Transverse colon (tissue), 4 donors: Measurements from ENCODE around the gene MAGI1. TPM values are rescaled to one million over a fixed set of nuclear protein-coding genes. Genes with fewer than 3 reads are reported as not detected.

ENCODE experiments used
- DNase-seq: peaks from one replicate; pipeline ENCODE4 v3.0.0-alpha.2; 2019
- H3K27ac ChIP-seq, 4 donors: fragments of 200-600 bp; sonication (generic); 2 replicates each; pipeline ENCODE4 v1.5.1; 2016 to 2018; ENCODE audit warnings: inconsistent platforms in 4 of 4
- H3K27me3 ChIP-seq: fragments of 200-600 bp; sonication (generic); 2 replicates; pipeline ENCODE4 v1.5.1; 2017; ENCODE audit warnings: inconsistent platforms
- H3K36me3 ChIP-seq, 4 donors: fragments of 200-600 bp; sonication (generic); 2 replicates each; pipeline ENCODE4 v1.5.1; 2017 to 2019; ENCODE audit warnings: inconsistent platforms in 4 of 4
- H3K4me1 ChIP-seq, 4 donors: fragments of 200-600 bp; sonication (generic); 2 replicates each; pipeline ENCODE4 v1.5.1; 2017 to 2020; ENCODE audit warnings: inconsistent platforms in 4 of 4
- H3K4me3 ChIP-seq, 4 donors: fragments of 200-600 bp; sonication (generic); 1 replicate in 1 of 4; 2 replicates in 3 of 4; pipeline versions ENCODE4 v1.5.1 to v1.6.1; 2017 to 2019; ENCODE audit warnings: inconsistent platforms in 4 of 4
- H3K9me3 ChIP-seq, 2 donors: fragments of 200-600 bp; sonication (generic); 2 replicates each; pipeline ENCODE4 v1.5.1; 2017 to 2019; ENCODE audit warnings: inconsistent platforms in 2 of 2
- EP300 ChIP-seq: sonication (generic); formaldehyde crosslinking; IDR thresholded peaks from one replicate; pipeline ENCODE4 v1.6.1; 2017; ENCODE audit warnings: antibody characterized with exemption, low read depth
- POLR2A ChIP-seq: fragments of 450-650 bp; IDR thresholded peaks from one replicate; pipeline ENCODE4 v1.6.1; 2016; ENCODE audit warnings: antibody characterized with exemption, mild to moderate bottlenecking, moderate library complexity
- POLR2AphosphoS5 ChIP-seq, 3 donors: sonication (generic); formaldehyde crosslinking; IDR thresholded peaks; one replicate each; pipeline ENCODE4 v1.6.1; 2016; ENCODE audit warnings: antibody characterized with exemption in 3 of 3
- WGBS, 2 donors: methylation state at CpG; one replicate each; pipeline ENCODE4 v1.1.5; 2018; ENCODE audit warnings: low coverage in 1 of 2; 5-methylcytosine and 5-hydroxymethylcytosine counted together
- in situ Hi-C, 4 donors: fragments of 200-750 bp; cut with MboI; loops; one replicate each; pipeline versions ENCODE4 v1.15.0 to v1.15.1; 2017; ENCODE audit warnings: low sequenced_read_pairs in 3 of 4, low pct_ligation_motif_present in 1 of 4, low pct_unique_long_range_greater_than_20kb in 1 of 4
- intact Hi-C: fragments of 100-400 bp; cut with DNase I; formaldehyde crosslinking; loops from one replicate; pipeline ENCODE4 v1.15.1; 2023; ENCODE audit warnings: low total_unique reads
- total RNA-seq, 4 donors: library from RNA; depleted of rRNA; stranded (reverse); fragments of >200 nt; gene quantifications; one replicate each; pipeline ENCODE4 v1.1.0, GENCODE V29; 2016
- TF ChIP-seq, protein P1 (sequence below), 5 experiments: fragments of 200-600 bp in 3 of 5; fragments of 450-650 bp in 2 of 5; sonication (generic) in 3 of 5; IDR thresholded peaks; 1 replicate in 2 of 5; 2 replicates in 3 of 5; pipeline ENCODE4 v1.5.1; 2016 to 2017; ENCODE audit warnings: antibody characterized with exemption in 5 of 5, inconsistent platforms in 3 of 5, mild to moderate bottlenecking in 2 of 5, moderate library complexity in 1 of 5

MAGI1 gene
- total RNA-seq, 4 donors from 2014 or later, result 50.8 to 190 (median 67.4) TPM

- no peaks in the 10 kb centered on the region for H3K9me3 ChIP-seq
- no peak overlapping the region for H3K4me3 ChIP-seq
- in situ Hi-C loops (loop anchor here in 3 of 4 donors (25.0 kb wide), 2 partner anchors 304 to 896 kb away; no protein-coding TSS in a partner anchor), intact Hi-C loops (no loop called here)
- WGBS, 2 donors, result 85% methylated on average over 5 of the region's 5 CpGs
- H3K27me3 ChIP-seq, result no peaks in the 10 kb centered on the region
- no peak for TF ChIP-seq EP300
- TF ChIP-seq POLR2A, result no peak
- TF ChIP-seq, protein P1, sequence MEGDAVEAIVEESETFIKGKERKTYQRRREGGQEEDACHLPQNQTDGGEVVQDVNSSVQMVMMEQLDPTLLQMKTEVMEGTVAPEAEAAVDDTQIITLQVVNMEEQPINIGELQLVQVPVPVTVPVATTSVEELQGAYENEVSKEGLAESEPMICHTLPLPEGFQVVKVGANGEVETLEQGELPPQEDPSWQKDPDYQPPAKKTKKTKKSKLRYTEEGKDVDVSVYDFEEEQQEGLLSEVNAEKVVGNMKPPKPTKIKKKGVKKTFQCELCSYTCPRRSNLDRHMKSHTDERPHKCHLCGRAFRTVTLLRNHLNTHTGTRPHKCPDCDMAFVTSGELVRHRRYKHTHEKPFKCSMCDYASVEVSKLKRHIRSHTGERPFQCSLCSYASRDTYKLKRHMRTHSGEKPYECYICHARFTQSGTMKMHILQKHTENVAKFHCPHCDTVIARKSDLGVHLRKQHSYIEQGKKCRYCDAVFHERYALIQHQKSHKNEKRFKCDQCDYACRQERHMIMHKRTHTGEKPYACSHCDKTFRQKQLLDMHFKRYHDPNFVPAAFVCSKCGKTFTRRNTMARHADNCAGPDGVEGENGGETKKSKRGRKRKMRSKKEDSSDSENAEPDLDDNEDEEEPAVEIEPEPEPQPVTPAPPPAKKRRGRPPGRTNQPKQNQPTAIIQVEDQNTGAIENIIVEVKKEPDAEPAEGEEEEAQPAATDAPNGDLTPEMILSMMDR (IDR thresholded peaks at IDR 0.05), result no peak
- TF ChIP-seq POLR2AphosphoS5 (IDR thresholded peaks at IDR 0.05), result no peak
- DNase-seq, result no peak
- no peaks in the 10 kb centered on the region for H3K4me1 ChIP-seq
- H3K36me3 ChIP-seq, result no peaks in the 10 kb centered on the region
- H3K27ac ChIP-seq, result no peak overlapping the region
Measured at GRCh38 chr3:65433480-65433879, 605.2 kb downstream of the MAGI1 start.

DNA sequence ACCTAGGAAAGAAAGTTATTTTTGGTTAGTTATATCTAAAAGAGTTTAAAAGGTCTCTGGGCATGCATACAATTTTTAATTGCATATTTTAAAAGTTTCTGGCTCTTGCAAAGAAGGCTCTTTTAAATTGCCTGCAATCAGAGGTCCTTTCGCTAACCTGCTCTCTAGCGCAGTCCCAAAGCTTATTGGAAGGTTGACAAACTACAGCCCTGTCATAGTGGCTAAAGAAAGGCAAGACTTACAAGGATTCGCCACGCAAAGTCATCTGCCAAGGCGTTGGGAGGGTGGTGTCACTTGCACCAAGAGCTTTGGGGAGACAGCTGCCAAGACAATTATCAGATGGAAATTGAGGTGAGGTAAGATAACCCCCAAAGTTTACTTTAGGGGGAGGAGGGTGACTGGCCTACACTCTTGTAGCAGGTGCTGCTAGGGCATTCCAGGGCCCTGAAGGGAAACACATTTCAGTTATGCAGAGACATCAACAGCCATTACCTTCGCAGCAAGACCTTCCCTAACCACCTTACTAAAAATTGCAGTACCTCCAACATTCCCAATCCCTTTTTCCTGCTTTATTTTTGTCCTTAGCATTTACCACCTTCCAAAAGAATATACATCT is 606.2 kb downstream of the MAGI1 start:
- WGBS, 2 donors, result 91 to 95% methylated on average over 3 to 6 of the region's 6 CpGs
- Histone ChIP-seq H3K4me1 (no peaks in the 10 kb centered on the region), H3K27me3 (no peaks in the 10 kb centered on the region), H3K36me3 (no peaks in the 10 kb centered on the region), H3K27ac (no peak overlapping the region), H3K9me3 (no peaks in the 10 kb centered on the region), H3K4me3 (no peak overlapping the region)
- DNase-seq, result no peak
- intact Hi-C loops (no loop called here), in situ Hi-C loops (loop anchor here in 3 of 4 donors (25.0 kb wide), 2 partner anchors 305 to 895 kb away; no protein-coding TSS in a partner anchor)
- TF ChIP-seq POLR2AphosphoS5 (IDR thresholded peaks at IDR 0.05) (no peak), POLR2A (no peak), EP300 (no peak)
- TF ChIP-seq, protein P1 (IDR thresholded peaks at IDR 0.05), result no peak

DNA sequence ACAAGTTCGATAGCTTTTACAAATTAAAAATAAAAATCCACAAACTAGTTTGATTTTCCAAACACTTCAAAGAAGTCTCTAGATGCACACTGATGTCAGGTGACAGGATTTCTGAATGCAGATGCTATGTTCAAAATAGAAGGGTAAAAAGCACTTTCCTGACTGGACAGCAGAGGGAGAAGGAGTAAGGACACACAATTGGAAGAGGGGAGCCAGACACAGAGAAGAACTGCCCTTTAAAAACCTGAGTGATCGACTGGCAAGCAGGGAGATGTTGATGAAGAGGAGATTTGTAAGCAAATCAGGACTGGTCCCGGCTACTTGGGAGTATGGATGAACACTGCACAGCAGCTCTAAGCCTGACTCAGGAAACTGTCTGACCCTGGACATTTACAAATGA is 612.8 kb downstream of the MAGI1 start:
- Histone ChIP-seq H3K4me3 (no peak overlapping the region), H3K36me3 (no peaks in the 10 kb centered on the region), H3K4me1 (no peaks in the 10 kb centered on the region), H3K9me3 (no peaks in the 10 kb centered on the region), H3K27me3 (no peaks in the 10 kb centered on the region), H3K27ac (no peak overlapping the region)
- 81 to 86% methylated on average over 1 to 3 of the region's 3 CpGs for WGBS, 2 donors
- TF ChIP-seq EP300, result no peak
- TF ChIP-seq POLR2AphosphoS5 (IDR thresholded peaks at IDR 0.05), result no peak
- TF ChIP-seq, protein P1 (IDR thresholded peaks at IDR 0.05), result peak in 3 of 5 experiments; percentile 12 to 30 (median 15)
- intact Hi-C loops (no loop called here), in situ Hi-C loops (loop anchor here in 3 of 4 donors (25.0 kb wide), 2 partner anchors 311 to 889 kb away; no protein-coding TSS in a partner anchor)
- DNase-seq, result no peak

DNA sequence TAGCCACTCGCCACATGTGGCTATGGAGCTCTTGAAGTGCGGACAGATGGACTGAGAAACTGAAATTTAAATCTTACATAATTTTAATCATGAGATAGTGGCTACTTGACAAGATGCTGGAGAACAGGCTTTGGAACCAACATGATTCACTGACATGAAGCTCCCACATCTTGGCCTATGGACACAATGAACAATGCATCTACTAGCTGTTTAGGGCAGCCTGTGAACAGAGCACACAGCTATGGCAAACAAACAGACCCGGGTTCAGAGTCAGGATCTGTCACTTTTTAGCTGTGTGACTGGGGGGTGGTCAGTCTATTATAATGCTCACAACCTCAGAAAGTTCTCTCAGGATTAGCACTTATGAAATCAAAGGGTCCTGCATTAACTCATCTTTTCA is 616.6 kb downstream of the MAGI1 start:
- intact Hi-C loops (no loop called here), in situ Hi-C loops (loop anchor here in 2 of 4 donors (25.0 kb wide), 2 partner anchors 735 to 885 kb away; partner anchors contain the start of gene ADAMTS9 (in 1 of the 2))
- H3K9me3 ChIP-seq, result no peaks in the 10 kb centered on the region
- TF ChIP-seq EP300, result no peak
- TF ChIP-seq, protein P1 (IDR thresholded peaks at IDR 0.05), result no peak
- TF ChIP-seq POLR2A, result no peak
- no peak for TF ChIP-seq POLR2AphosphoS5 (IDR thresholded peaks at IDR 0.05)
- WGBS, 2 donors, result 72 to 78% methylated on average over 3 of the region's 3 CpGs
- H3K27me3 ChIP-seq, result no peaks in the 10 kb centered on the region
- no peak overlapping the region for H3K27ac ChIP-seq
- no peaks in the 10 kb centered on the region for H3K36me3 ChIP-seq
- no peak for DNase-seq
- no peaks in the 10 kb centered on the region for H3K4me1 ChIP-seq
- no peak overlapping the region for H3K4me3 ChIP-seq
